ENCODE data around the gene EGF.

Gene EGF

DNA sequence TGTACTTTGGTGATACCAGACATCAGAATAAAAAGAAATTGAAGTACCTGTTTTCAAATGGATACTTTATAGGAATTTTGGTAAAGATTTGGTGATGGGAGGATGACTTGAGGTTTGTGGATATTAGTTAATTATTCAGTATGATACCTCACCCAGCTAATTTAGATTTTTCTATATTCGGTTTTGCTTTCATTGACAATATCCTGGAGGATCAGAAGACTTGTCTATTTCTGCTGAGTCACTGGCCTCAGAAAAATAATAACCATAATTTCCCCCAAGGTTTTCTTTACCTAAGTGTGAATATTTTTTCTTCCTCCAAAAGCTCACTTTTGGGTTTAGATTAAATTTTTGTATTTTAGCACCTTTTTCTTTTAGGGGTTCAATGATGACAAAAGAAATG lies 100.2 kb downstream of the EGF start:
- Histone ChIP-seq H3K27ac (ENCODE audit: low read depth, low read length) (no peak overlapping the region), H3K36me3 (ENCODE audit: control insufficient read depth, insufficient read depth, low read length) (no peaks in the 10 kb centered on the region), H3K27me3 (ENCODE audit: control insufficient read depth, insufficient read depth, low read length) (no peaks in the 10 kb centered on the region), H3K9me3 (ENCODE audit: control insufficient read depth, insufficient read depth, low read depth, low read length) (no peaks in the 10 kb centered on the region), H3K4me3 (ENCODE audit: low read depth, low read length) (no peak overlapping the region), H3K9ac (ENCODE audit: low read length) (no peak overlapping the region), H3K4me1 (ENCODE audit: control insufficient read depth, insufficient read depth, low read length) (peaks cover 5% of the 10 kb centered on the region; the same call in 1 of the 2 replicates)

DNA sequence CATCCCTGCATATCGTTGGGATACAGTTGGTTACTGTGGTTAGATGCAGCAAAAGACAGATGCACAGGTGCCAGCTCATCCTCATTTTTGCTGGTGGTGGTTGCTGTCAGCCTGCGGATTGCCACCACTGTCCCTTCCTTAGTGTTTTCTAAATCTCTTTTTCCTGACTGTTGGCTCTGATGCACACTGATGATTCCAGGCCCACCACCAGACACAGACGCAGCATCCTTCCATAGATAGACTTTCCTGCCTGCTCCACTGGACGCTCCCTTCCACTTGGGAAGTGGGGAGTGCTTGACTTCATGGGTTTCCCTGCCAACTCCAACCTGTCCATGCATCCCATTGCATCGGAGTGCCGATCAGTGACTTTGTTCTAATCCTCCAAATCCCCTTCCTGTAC lies 101.5 kb downstream of the EGF start:
- H3K4me3 ChIP-seq (ENCODE audit: low read depth, low read length), result no peak overlapping the region

DNA sequence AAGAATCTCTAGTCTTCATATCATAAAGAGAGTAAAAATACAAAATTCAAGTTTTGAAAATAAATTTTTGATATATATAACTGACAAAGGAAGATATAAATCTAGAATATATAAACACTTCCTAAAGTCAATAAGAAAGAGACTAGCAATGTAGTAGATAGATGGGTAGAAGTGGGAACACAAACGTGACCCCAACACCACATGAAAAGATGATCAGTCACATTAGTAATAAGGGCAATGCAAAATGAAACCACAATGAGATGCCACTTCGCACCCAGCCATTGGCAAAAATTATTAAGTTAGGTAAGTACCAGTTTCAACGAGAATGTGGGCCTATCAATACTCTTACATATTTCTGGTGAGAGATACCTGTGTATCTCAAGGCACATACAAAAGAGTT lies 106.5 kb downstream of the EGF start:
- Histone ChIP-seq H3K9ac (ENCODE audit: low read length) (no peak overlapping the region), H3K9me3 (ENCODE audit: control insufficient read depth, insufficient read depth, low read depth, low read length) (no peaks in the 10 kb centered on the region), H3K27me3 (ENCODE audit: control insufficient read depth, insufficient read depth, low read length) (no peaks in the 10 kb centered on the region), H3K36me3 (ENCODE audit: control insufficient read depth, insufficient read depth, low read length) (no peaks in the 10 kb centered on the region), H3K27ac (ENCODE audit: low read depth, low read length) (no peak overlapping the region), H3K4me1 (ENCODE audit: control insufficient read depth, insufficient read depth, low read length) (peaks cover 17% of the 10 kb centered on the region; the same call in 1 of the 2 replicates), H3K4me3 (ENCODE audit: low read depth, low read length) (no peak overlapping the region)

More for the DNA sequence above, 101.5 kb downstream of the EGF start:
- Histone ChIP-seq H3K27ac (ENCODE audit: low read depth, low read length) (no peak overlapping the region), H3K9me3 (ENCODE audit: control insufficient read depth, insufficient read depth, low read depth, low read length) (no peaks in the 10 kb centered on the region), H3K27me3 (ENCODE audit: control insufficient read depth, insufficient read depth, low read length) (no peaks in the 10 kb centered on the region), H3K9ac (ENCODE audit: low read length) (no peak overlapping the region), H3K4me1 (ENCODE audit: control insufficient read depth, insufficient read depth, low read length) (peaks cover 5% of the 10 kb centered on the region; the same call in 1 of the 2 replicates), H3K36me3 (ENCODE audit: control insufficient read depth, insufficient read depth, low read length) (no peaks in the 10 kb centered on the region)

DNA sequence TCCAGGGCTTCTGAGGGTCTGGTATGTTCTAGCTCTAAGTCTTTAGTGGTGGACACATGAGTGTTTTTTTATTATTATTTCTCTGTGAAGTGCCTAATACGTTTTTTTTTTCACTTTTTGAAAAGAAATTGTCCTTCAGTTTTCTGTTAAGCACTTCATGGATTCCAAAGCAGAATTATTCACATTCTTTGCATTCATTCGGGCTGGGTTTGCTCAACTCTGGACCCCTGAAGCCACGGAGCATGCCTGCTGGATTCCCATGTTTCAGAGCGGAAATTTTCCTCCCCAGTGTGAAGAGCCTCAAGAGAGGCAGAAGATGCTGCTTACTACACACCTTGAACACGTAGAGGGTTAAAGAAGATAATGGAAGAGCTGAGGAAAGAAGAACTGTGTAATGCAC lies 107.5 kb downstream of the EGF start:
- Histone ChIP-seq H3K4me1 (ENCODE audit: control insufficient read depth, insufficient read depth, low read length) (peaks cover 17% of the 10 kb centered on the region; the same call in 1 of the 2 replicates), H3K9ac (ENCODE audit: low read length) (no peak overlapping the region), H3K27me3 (ENCODE audit: control insufficient read depth, insufficient read depth, low read length) (no peaks in the 10 kb centered on the region), H3K9me3 (ENCODE audit: control insufficient read depth, insufficient read depth, low read depth, low read length) (no peaks in the 10 kb centered on the region), H3K4me3 (ENCODE audit: low read depth, low read length) (no peak overlapping the region), H3K36me3 (ENCODE audit: control insufficient read depth, insufficient read depth, low read length) (no peaks in the 10 kb centered on the region), H3K27ac (ENCODE audit: low read depth, low read length) (no peak overlapping the region)

DNA sequence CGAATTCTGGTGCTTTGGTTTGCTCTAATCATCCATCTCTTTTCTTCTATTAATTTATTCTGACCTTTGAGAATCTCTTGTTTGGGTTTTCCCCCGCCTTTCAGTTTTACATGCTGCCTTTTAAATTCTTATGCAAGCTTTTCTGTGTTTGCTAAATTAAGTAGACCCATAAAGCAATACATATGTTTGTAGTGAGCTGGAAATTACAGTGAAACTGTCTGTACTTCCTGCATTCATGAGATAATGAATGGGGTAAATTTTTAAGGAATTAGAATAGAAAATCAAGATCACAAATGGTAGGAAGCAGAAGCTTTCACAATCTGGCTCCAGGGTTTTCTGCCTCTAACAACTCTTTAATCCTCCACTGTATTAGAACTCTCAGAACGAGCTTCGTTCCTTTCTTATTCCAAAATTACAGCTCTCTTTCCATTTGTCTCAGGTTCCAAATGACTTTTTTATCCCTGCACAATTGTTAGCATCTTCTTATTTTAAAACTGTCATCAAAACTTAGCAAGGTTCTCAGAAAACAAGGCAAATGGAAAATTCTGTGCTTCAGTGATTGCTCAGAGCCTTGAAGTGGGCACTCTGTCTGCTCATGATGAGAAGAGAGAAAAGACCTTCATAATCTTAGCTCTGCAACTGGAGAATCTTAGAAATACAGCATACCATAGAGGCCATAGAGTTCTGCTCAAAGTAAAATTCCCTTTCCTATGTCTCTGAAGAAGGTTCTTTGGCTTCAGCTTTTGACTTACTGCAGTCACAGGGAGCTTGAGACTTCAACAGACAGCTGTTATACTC lies 108.2 kb downstream of the EGF start:
- H3K27me3 ChIP-seq (ENCODE audit: control insufficient read depth, insufficient read depth, low read length), result no peaks in the 10 kb centered on the region
- H3K4me3 ChIP-seq (ENCODE audit: low read depth, low read length), result no peak overlapping the region
- no peaks in the 10 kb centered on the region for H3K36me3 ChIP-seq (ENCODE audit: control insufficient read depth, insufficient read depth, low read length)
- H3K27ac ChIP-seq (ENCODE audit: low read depth, low read length), result no peak overlapping the region
- no peaks in the 10 kb centered on the region for H3K9me3 ChIP-seq (ENCODE audit: control insufficient read depth, insufficient read depth, low read depth, low read length)
- H3K9ac ChIP-seq (ENCODE audit: low read length), result no peak overlapping the region
- peaks cover 17% of the 10 kb centered on the region; the same call in 1 of the 2 replicates for H3K4me1 ChIP-seq (ENCODE audit: control insufficient read depth, insufficient read depth, low read length)

DNA sequence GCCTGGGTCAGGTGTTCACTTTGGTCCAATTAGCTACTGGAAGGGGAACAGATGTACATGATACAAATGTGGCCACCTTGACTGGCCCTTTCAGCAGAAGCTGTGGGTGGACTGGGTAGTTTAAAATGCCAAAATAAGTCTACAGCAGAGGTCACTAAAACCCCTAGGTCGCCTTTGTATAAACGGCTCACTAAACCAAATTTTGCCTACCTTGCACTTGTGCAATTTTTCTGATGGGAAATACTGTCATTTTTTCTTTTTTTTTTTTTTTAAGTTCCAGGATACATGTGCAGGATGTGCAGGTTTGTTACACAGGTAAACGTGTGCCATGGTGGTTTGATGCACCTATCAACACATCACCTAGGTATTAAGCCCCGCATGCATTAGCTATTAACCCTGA lies 109.8 kb downstream of the EGF start:
- H3K9ac ChIP-seq (ENCODE audit: low read length), result no peak overlapping the region
- no peaks in the 10 kb centered on the region for H3K36me3 ChIP-seq (ENCODE audit: control insufficient read depth, insufficient read depth, low read length)
- no peak overlapping the region for H3K4me3 ChIP-seq (ENCODE audit: low read depth, low read length)
- no peak overlapping the region for H3K27ac ChIP-seq (ENCODE audit: low read depth, low read length)
- no peaks in the 10 kb centered on the region for H3K27me3 ChIP-seq (ENCODE audit: control insufficient read depth, insufficient read depth, low read length)
- no peaks in the 10 kb centered on the region for H3K9me3 ChIP-seq (ENCODE audit: control insufficient read depth, insufficient read depth, low read depth, low read length)
- peaks cover 17% of the 10 kb centered on the region; the same call in 1 of the 2 replicates for H3K4me1 ChIP-seq (ENCODE audit: control insufficient read depth, insufficient read depth, low read length)

DNA sequence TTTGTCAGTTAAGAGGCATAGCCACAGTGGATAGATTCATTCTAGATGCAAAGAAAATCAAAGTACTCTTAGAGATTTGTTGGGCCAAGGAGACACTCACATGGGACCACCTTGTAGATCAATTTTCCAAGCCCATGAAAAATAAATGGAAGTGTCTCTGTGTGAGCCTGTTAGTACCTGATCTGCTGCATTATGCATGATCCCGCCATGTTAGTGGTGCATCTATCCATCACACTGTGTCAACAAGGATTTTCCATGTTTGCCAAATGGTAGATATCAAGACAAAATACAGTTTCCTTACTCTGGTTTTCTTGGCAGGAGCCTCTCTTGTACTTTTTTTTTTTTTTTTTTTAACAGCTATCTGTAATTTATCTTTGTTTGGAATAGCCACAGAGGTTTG lies 112.4 kb downstream of the EGF start:
- Histone ChIP-seq H3K4me3 (ENCODE audit: low read depth, low read length) (no peak overlapping the region), H3K36me3 (ENCODE audit: control insufficient read depth, insufficient read depth, low read length) (no peaks in the 10 kb centered on the region), H3K27me3 (ENCODE audit: control insufficient read depth, insufficient read depth, low read length) (no peaks in the 10 kb centered on the region)

DNA sequence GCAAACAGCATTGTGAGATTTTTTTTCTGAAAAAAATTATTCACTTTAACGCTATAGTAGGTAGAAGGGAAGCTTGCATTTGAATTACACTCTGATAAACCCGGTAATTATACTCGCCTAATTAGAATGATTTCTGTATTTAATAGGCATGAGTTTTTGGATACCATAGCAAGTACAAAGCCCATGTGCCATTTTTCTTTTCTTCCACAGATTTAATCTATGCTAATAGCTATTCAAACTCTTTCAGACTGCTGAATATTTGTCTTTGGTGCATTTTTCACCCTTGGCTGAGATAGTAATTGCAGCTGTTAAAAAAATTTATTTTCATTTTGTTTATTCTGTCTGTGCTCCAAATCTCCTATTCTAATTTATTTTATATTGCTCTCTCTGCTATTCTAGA lies 113.0 kb downstream of the EGF start:
- Histone ChIP-seq H3K9me3 (ENCODE audit: control insufficient read depth, insufficient read depth, low read depth, low read length) (no peaks in the 10 kb centered on the region), H3K4me3 (ENCODE audit: low read depth, low read length) (no peak overlapping the region), H3K27ac (ENCODE audit: low read depth, low read length) (no peak overlapping the region), H3K4me1 (ENCODE audit: control insufficient read depth, insufficient read depth, low read length) (0 out of 2 replicates have a peak, but pooled peaks cover 7% of the 10 kb centered on the region), H3K36me3 (ENCODE audit: control insufficient read depth, insufficient read depth, low read length) (no peaks in the 10 kb centered on the region), H3K9ac (ENCODE audit: low read length) (no peak overlapping the region), H3K27me3 (ENCODE audit: control insufficient read depth, insufficient read depth, low read length) (no peaks in the 10 kb centered on the region)

More for the DNA sequence above, 112.4 kb downstream of the EGF start:
- no peak overlapping the region for H3K9ac ChIP-seq (ENCODE audit: low read length)
- H3K9me3 ChIP-seq (ENCODE audit: control insufficient read depth, insufficient read depth, low read depth, low read length), result no peaks in the 10 kb centered on the region
- H3K27ac ChIP-seq (ENCODE audit: low read depth, low read length), result no peak overlapping the region
- H3K4me1 ChIP-seq (ENCODE audit: control insufficient read depth, insufficient read depth, low read length), result peaks cover 13% of the 10 kb centered on the region; the same call in 1 of the 2 replicates

DNA sequence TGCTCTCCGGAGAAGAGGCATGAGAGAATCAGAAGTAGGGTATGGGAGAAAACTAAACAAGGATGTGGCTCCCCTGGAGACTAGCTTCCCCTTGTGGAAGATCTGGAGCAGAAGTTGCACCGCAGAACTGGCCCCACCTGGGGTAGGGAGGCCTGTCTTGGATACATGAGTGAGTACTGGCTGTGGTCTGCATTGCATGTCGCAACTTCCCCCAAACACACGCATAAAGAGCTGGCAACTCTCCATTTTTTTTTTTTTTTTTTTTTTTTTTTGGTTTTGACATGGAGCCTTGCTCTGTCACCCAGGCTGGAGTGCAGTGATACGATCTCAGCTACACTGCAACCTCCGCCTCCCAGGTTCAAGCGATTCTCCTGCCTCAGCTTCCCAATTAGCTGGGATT lies 119.9 kb downstream of the EGF start:
- no peak overlapping the region for H3K4me3 ChIP-seq (ENCODE audit: low read depth, low read length)
- no peaks in the 10 kb centered on the region for H3K27me3 ChIP-seq (ENCODE audit: control insufficient read depth, insufficient read depth, low read length)
- no peak overlapping the region for H3K9ac ChIP-seq (ENCODE audit: low read length)
- no peaks in the 10 kb centered on the region for H3K36me3 ChIP-seq (ENCODE audit: control insufficient read depth, insufficient read depth, low read length)
- no peaks in the 10 kb centered on the region for H3K9me3 ChIP-seq (ENCODE audit: control insufficient read depth, insufficient read depth, low read depth, low read length)
- H3K4me1 ChIP-seq (ENCODE audit: control insufficient read depth, insufficient read depth, low read length), result no peaks in the 10 kb centered on the region
- H3K27ac ChIP-seq (ENCODE audit: low read depth, low read length), result no peak overlapping the region

DNA sequence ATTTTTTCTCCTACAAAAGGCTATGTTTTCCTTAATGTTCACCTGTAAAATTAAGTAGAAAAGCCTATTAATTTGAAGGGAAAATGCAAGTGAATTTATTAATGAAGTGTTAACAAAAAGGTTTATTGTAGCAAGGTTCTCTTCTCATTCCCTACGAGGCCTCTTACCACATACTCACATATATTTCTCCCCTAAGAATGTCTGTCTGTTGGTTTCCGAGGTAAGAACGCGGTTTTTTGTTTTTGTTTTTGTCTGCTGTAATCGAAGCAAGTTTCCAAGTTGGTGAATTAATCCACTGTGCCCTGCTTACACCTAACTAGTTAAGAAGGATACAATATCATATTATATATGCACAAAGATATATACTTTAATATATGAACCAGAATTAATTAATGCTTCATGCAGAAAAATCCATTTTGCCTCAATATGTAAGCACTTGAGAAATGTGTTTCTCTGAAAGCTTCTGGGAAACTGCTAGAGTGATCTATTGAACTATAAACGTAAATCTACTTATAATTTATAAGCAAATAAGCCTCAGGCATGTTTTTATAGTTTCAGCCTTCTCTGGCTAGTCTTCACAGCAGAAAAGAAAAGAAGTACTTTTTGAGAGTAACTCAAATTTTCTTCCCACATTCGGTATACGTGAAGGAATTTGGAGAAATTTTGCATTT lies 120.8 kb downstream of the EGF start:
- Histone ChIP-seq H3K27ac (ENCODE audit: low read depth, low read length) (no peak overlapping the region), H3K4me1 (ENCODE audit: control insufficient read depth, insufficient read depth, low read length) (no peaks in the 10 kb centered on the region), H3K36me3 (ENCODE audit: control insufficient read depth, insufficient read depth, low read length) (no peaks in the 10 kb centered on the region), H3K27me3 (ENCODE audit: control insufficient read depth, insufficient read depth, low read length) (no peaks in the 10 kb centered on the region), H3K9ac (ENCODE audit: low read length) (no peak overlapping the region), H3K4me3 (ENCODE audit: low read depth, low read length) (no peak overlapping the region), H3K9me3 (ENCODE audit: control insufficient read depth, insufficient read depth, low read depth, low read length) (no peaks in the 10 kb centered on the region)

DNA sequence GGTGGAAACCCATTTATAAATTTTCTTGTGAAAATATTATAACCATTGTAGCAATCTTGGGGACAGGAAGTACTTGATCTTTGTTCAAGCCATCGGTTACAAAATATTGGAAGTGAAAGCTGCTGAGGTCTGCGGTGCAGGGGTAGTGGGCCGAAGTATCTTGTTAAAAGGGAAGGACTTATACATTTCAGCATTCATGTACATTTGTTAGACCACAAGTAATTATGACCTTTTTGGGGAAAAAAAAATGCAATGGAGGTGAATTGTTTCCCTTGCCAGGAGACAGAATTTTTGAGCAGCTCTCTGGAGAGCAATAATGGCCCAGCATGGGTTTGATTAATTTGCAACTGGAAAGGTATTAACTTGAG lies 121.3 kb downstream of the EGF start:
- no peaks in the 10 kb centered on the region for H3K36me3 ChIP-seq (ENCODE audit: control insufficient read depth, insufficient read depth, low read length)
- H3K9ac ChIP-seq (ENCODE audit: low read length), result no peak overlapping the region
- no peak overlapping the region for H3K27ac ChIP-seq (ENCODE audit: low read depth, low read length)
- no peaks in the 10 kb centered on the region for H3K9me3 ChIP-seq (ENCODE audit: control insufficient read depth, insufficient read depth, low read depth, low read length)
- H3K4me3 ChIP-seq (ENCODE audit: low read depth, low read length), result no peak overlapping the region
- no peaks in the 10 kb centered on the region for H3K27me3 ChIP-seq (ENCODE audit: control insufficient read depth, insufficient read depth, low read length)
- no peaks in the 10 kb centered on the region for H3K4me1 ChIP-seq (ENCODE audit: control insufficient read depth, insufficient read depth, low read length)
